ENCODE results near the gene PRKG1. TPM values are rescaled to one million over a fixed set of nuclear protein-coding genes. Genes with fewer than 3 reads are reported as not detected.

Gene PRKG1
- total and polyA plus RNA-seq, 2 of the 4 experiments (the other 2 are of a cell fraction) = 3.5 to 18.3 TPM

DNA sequence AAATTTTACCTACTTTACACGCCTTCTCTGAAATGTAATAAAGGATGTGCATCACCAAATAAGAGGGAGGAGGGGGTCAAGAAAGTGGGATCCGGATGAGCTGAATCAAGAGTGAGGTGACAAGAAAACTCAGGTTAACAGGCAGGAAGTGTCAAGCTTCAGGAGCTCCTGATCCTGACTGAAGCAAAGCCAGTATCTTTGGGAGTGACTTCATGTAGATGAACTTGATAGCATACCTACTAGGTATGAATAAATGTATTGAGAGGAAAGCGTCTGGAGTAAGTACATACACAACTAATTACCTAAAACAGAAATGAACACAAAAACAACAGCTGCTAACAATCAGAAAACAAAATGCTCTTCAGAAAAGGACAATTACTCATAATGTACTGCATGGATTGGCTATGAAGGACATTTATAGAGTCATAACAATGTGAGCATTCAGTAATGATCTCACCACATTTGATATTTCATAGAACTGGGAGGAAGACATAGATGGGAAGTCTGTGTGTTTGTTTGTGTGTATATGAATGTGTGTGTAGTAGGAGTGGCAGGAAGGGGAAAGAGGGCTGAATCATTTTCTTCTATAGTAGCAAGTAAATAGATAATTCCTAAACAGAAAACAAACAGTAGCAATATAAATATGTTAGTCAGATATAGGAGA is 29.4 kb downstream of the PRKG1 start (continued):
- no peak for TF ChIP-seq CHD1 (IDR thresholded peaks at IDR 0.05; ENCODE audit: low read depth, low read length)

- H3K9ac ChIP-seq (ENCODE audit: low read depth, low read length) = no peak overlapping the region
- no peaks in the 10 kb centered on the region for H3K27me3 ChIP-seq (ENCODE audit: control insufficient read depth, insufficient read depth, low read length)
- peak overlapping the region; percentile 53 to 63; a peak in 3 of 4 replicates for H4K8ac ChIP-seq (ENCODE audit: low read depth in 2 of 2, low read length in 2 of 2)
- H2AK9ac ChIP-seq (replicated peaks; ENCODE audit: low read depth, low read length, poor library complexity) = no peak overlapping the region
- DNase-seq (peak; percentile 37), ATAC-seq (ENCODE audit: low read depth) (no peak)
- H3K36me3 ChIP-seq (ENCODE audit: control insufficient read depth, insufficient read depth, low read length) = no peaks in the 10 kb centered on the region
- H3K4ac ChIP-seq (ENCODE audit: low read depth, low read length) = peak overlapping the region; percentile 65; the same call in 1 of the 2 replicates
- H2BK5ac ChIP-seq (ENCODE audit: low read depth, low read length, poor library complexity, severe bottlenecking) = peak overlapping the region; percentile 11
- H3K23ac ChIP-seq (ENCODE audit: low read depth, low read length) = peak overlapping the region; percentile 64; the same call in 1 of the 2 replicates
- H3K79me1 ChIP-seq (ENCODE audit: low read depth in 1 of 2, low read length in 2 of 2) = peaks cover 14 to 50% of the 10 kb centered on the region in 2 experiments
- H2AK5ac ChIP-seq (ENCODE audit: low read depth, low read length) = 0 out of 2 replicates have a peak overlapping the region, but pooled peaks have one; percentile 23
- peak overlapping the region; percentile 72 for H2BK120ac ChIP-seq (ENCODE audit: low read depth, low read length)
- POLR2A ChIA-PET (ENCODE audit: unreplicated experiment) = no interaction called here
- no peak overlapping the region; the same call in 1 of the 2 replicates for H3K4me2 ChIP-seq (ENCODE audit: low read depth, low read length)
- H3K9me3 ChIP-seq (ENCODE audit: control insufficient read depth, insufficient read depth, low read length) = no peaks in the 10 kb centered on the region
- no TSS peak for BruUV-seq (replicated peaks)
- 100% methylated on average over 2 of the region's 5 CpGs; no CpG with 5 or more reads in 1 of the 2 experiments for WGBS, 2 experiments (ENCODE audit: extremely low coverage in 2 of 2, insufficient read length in 1 of 2)
- H3K14ac ChIP-seq (replicated peaks; ENCODE audit: low read depth, low read length) = no peak overlapping the region; the same call in 1 of the 2 replicates
- H4K91ac ChIP-seq (ENCODE audit: insufficient read depth, low read depth, low read length) = peak overlapping the region; percentile 38; the same call in 1 of the 2 replicates
- TF ChIP-seq MAFK (IDR thresholded peaks at IDR 0.05; ENCODE audit: low read depth, low read length) = no peak
- TF ChIP-seq USF2 (IDR thresholded peaks at IDR 0.05; ENCODE audit: low read depth, low read length) = no peak
- TF ChIP-seq RCOR1 (IDR thresholded peaks at IDR 0.05; ENCODE audit: insufficient replicate concordance, low read length) = no peak
- no peak for TF ChIP-seq CTCF (conservative IDR thresholded peaks at IDR 0.05; ENCODE audit: low read depth, low read length)
- TF ChIP-seq BHLHE40 (IDR thresholded peaks at IDR 0.05; ENCODE audit: low read depth, low read length) = no peak
- TF ChIP-seq POLR2A (IDR thresholded peaks at IDR 0.05; ENCODE audit: low read depth, low read length) = no peak
- no peak for TF ChIP-seq CEBPB (IDR thresholded peaks at IDR 0.05; ENCODE audit: low read depth, low read length)
- no peak for TF ChIP-seq RAD21 (IDR thresholded peaks at IDR 0.05; ENCODE audit: low read length)
- TF ChIP-seq FOS (IDR thresholded peaks at IDR 0.05; ENCODE audit: low read depth, low read length) = no peak
- TF ChIP-seq RFX5 (IDR thresholded peaks at IDR 0.05; ENCODE audit: low read depth, low read length) = no peak
- peak overlapping the region; percentile 69; the same call in 1 of the 2 replicates for H2BK20ac ChIP-seq (ENCODE audit: low read depth, low read length)
- H4K20me1 ChIP-seq (ENCODE audit: insufficient read depth, low read length) = no peaks in the 10 kb centered on the region
- H3K18ac ChIP-seq (ENCODE audit: low read depth, low read length) = peak overlapping the region; percentile 42; the same call in 1 of the 2 replicates
- intact Hi-C loops (cut with micrococcal nuclease) (no loop called here), in situ Hi-C loops (cut with MboI; ENCODE audit: low sequenced_read_pairs) (no loop called here), dilution Hi-C loops (cut with HindIII; ENCODE audit: low sequenced_read_pairs, unreplicated experiment) (no loop called here)
- H2AFZ ChIP-seq (replicated peaks; ENCODE audit: low read length, poor library complexity) = no peak overlapping the region
- 0 out of 2 replicates have a peak overlapping the region, but pooled peaks have one; percentile 4 for H3K56ac ChIP-seq (ENCODE audit: extremely low read depth, insufficient read depth, low read length)
- peaks cover 13% of the 10 kb centered on the region; the same call in 1 of the 2 replicates for H3K4me1 ChIP-seq (ENCODE audit: control insufficient read depth, insufficient read depth, low read length)
- H3K9me1 ChIP-seq (ENCODE audit: insufficient read depth, low read length) = peaks cover 4% of the 10 kb centered on the region
- H3K27ac ChIP-seq (ENCODE audit: insufficient read depth, low read length) = no peak overlapping the region
- no peak overlapping the region for H3K4me3 ChIP-seq (ENCODE audit: insufficient read depth, low read depth, low read length)
- H4K5ac ChIP-seq (ENCODE audit: low read depth, low read length) = peak overlapping the region; percentile 56; the same call in 1 of the 2 replicates
- CTCF ChIA-PET = interaction anchor here (0.7 kb wide), 1 partner anchor 23 kb away, joined by 4 read pairs; no protein-coding TSS in a partner anchor
- H2BK15ac ChIP-seq (ENCODE audit: low read depth, low read length) = 0 out of 3 replicates have a peak overlapping the region, but pooled peaks have one; percentile 30
Observed at GRCh38 chr10:51106311-51106945, 32.1 kb downstream of the PRKG1 start.
